ENCODE data around the gene CADPS2. TPM values are rescaled to one million over a fixed set of nuclear protein-coding genes. Genes with fewer than 3 reads are reported as not detected.

CADPS2 gene
- total and polyA plus RNA-seq, 7 donors, result 4.7 to 13.0 (median 9.5) TPM

DNA sequence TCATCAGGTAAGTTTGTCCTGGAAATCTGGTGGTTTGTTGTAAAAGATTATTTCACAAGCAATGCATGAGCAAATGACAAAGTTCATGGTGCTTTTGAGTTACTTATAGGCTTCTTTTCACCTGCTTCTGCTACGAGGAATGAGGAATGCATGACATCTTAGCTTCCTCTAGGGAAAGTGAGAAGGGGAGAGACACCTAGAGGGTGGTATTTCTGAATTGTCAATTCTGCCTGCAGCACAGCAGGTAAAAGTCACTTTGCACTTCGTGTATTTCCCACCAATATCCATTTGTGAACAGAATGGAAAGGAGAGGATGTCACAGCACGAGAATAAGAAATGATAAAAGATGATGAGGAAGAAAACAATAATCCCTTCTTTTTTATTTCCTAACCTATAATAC is 428.3 kb downstream of the CADPS2 start:
- no peaks in the 10 kb centered on the region for H3K4me1 ChIP-seq
- DNase-seq, result no peak
- intact Hi-C loops (cut with DNase I), result no loop called here
- no peaks in the 10 kb centered on the region for H3K9me3 ChIP-seq
- 49 to 71% methylated on average over 3 of the region's 3 CpGs for WGBS, 2 donors
- TF ChIP-seq POLR2AphosphoS5 (IDR thresholded peaks at IDR 0.05), result no peak
- no peak for TF ChIP-seq POLR2A (IDR thresholded peaks at IDR 0.05)
- TF ChIP-seq EP300 (IDR thresholded peaks at IDR 0.05), result no peak
- TF ChIP-seq, protein P1, sequence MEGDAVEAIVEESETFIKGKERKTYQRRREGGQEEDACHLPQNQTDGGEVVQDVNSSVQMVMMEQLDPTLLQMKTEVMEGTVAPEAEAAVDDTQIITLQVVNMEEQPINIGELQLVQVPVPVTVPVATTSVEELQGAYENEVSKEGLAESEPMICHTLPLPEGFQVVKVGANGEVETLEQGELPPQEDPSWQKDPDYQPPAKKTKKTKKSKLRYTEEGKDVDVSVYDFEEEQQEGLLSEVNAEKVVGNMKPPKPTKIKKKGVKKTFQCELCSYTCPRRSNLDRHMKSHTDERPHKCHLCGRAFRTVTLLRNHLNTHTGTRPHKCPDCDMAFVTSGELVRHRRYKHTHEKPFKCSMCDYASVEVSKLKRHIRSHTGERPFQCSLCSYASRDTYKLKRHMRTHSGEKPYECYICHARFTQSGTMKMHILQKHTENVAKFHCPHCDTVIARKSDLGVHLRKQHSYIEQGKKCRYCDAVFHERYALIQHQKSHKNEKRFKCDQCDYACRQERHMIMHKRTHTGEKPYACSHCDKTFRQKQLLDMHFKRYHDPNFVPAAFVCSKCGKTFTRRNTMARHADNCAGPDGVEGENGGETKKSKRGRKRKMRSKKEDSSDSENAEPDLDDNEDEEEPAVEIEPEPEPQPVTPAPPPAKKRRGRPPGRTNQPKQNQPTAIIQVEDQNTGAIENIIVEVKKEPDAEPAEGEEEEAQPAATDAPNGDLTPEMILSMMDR (IDR thresholded peaks at IDR 0.05), result no peak
- H3K27ac ChIP-seq, result no peak overlapping the region
- no peaks in the 10 kb centered on the region for H3K27me3 ChIP-seq
- no peak overlapping the region for H3K4me3 ChIP-seq
- H3K36me3 ChIP-seq, result no peaks in the 10 kb centered on the region

DNA sequence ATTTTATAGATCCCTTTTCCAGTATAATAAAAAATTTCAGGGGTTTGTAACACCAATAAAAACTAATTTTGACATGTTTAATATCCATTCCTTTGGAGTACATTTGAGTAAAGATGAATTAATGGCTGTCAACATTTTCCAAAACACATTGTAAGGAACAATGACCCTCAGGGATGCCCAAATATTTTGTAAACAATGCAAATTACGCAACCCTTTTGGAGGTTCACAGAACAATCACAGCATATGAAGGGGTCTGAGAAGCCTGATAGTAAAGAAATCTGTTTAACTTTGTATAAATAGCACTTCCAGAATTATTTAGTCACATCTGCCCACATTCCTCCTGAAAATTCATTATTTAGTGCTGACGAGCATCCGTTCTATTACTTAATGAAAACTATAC is 428.9 kb downstream of the CADPS2 start:
- TF ChIP-seq POLR2A (IDR thresholded peaks at IDR 0.05) (no peak), POLR2AphosphoS5 (IDR thresholded peaks at IDR 0.05) (no peak), EP300 (IDR thresholded peaks at IDR 0.05) (no peak)
- TF ChIP-seq, protein P1 (IDR thresholded peaks at IDR 0.05), result no peak
- Histone ChIP-seq H3K27me3 (no peaks in the 10 kb centered on the region), H3K36me3 (no peaks in the 10 kb centered on the region), H3K4me1 (no peaks in the 10 kb centered on the region), H3K27ac (no peak overlapping the region), H3K9me3 (no peaks in the 10 kb centered on the region), H3K4me3 (no peak overlapping the region)
- 84 to 98% methylated on average over 3 of the region's 3 CpGs for WGBS, 2 donors
- DNase-seq, result no peak
- intact Hi-C loops (cut with DNase I), result no loop called here

DNA sequence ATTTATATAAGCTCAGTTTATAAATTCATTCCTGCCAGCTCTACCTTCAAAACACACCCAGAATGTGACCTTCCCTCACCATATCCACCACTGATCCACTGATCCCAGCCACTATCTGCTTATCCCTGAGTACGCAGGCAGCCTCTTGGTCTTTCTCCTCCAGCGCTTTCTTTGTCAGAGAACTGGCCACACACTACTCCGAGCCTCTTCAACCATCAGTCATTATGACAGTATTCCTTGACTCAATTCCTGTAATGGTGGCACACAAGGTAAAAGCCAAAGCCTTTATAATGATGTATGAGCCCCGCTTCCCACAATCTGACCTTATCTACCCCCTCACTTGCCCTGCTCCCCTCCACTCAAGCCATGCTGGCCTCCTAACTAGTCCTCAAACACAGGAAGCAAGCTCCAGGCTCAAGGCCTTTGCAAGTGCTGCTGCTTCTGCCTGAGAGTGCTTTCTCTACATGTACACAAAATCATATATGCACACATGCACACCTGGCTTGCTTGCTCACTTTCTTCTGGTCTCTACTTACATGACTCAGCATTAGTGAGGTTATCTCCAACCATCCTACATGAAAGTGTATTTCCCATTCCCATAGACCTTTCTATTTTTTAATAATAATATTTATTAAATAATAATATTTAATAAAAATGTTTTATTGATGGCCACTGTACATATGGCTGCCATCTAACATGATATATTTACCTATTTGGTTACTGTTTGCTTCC is 431.3 kb downstream of the CADPS2 start:
- intact Hi-C loops (cut with DNase I), result no loop called here
- no peak overlapping the region for H3K4me3 ChIP-seq
- 90 to 97% methylated on average over 4 of the region's 4 CpGs for WGBS, 2 donors
- H3K36me3 ChIP-seq, result no peaks in the 10 kb centered on the region
- no peak overlapping the region for H3K27ac ChIP-seq
- TF ChIP-seq POLR2A (IDR thresholded peaks at IDR 0.05) (no peak), POLR2AphosphoS5 (IDR thresholded peaks at IDR 0.05) (no peak), EP300 (IDR thresholded peaks at IDR 0.05) (no peak)
- TF ChIP-seq, protein P1 (IDR thresholded peaks at IDR 0.05), result no peak
- no peak for DNase-seq
- H3K4me1 ChIP-seq, result no peaks in the 10 kb centered on the region
- H3K27me3 ChIP-seq, result no peaks in the 10 kb centered on the region
- H3K9me3 ChIP-seq, result no peaks in the 10 kb centered on the region

DNA sequence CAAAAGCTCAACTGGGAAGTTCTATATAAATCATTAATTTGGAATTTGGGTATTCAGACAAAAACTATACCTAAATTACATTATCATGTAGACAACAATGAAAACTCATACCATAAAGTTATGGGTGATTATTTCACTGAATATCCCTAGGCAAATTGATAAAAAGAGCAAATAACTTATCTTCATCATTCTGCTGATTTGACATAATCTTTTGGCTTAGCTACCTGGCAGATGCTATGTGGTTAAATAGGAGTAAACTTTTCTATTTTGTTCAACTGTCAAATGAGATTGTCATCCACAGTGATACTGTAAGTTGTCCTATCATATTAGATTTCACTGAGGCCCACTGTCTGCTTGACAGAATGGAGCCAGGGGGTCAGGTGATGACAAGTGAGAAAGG is 432.8 kb downstream of the CADPS2 start:
- Histone ChIP-seq H3K27me3 (no peaks in the 10 kb centered on the region), H3K27ac (no peak overlapping the region), H3K4me1 (no peaks in the 10 kb centered on the region), H3K4me3 (no peak overlapping the region), H3K36me3 (no peaks in the 10 kb centered on the region), H3K9me3 (no peaks in the 10 kb centered on the region)
- no peak for DNase-seq
- TF ChIP-seq, protein P1 (IDR thresholded peaks at IDR 0.05), result no peak
- TF ChIP-seq POLR2A (IDR thresholded peaks at IDR 0.05), result no peak
- no peak for TF ChIP-seq POLR2AphosphoS5 (IDR thresholded peaks at IDR 0.05)
- TF ChIP-seq EP300 (IDR thresholded peaks at IDR 0.05), result no peak
- intact Hi-C loops (cut with DNase I), result no loop called here
